HG03196 (cell line): ENCODE data around the gene ARHGAP15.

Experiments used
- ATAC-seq: cut with Tn5 transposase; IDR thresholded peaks from one replicate; pipeline ENCODE4 v1.9.1; 2021; ENCODE audit not compliant: unreplicated experiment

ARHGAP15 gene

DNA sequence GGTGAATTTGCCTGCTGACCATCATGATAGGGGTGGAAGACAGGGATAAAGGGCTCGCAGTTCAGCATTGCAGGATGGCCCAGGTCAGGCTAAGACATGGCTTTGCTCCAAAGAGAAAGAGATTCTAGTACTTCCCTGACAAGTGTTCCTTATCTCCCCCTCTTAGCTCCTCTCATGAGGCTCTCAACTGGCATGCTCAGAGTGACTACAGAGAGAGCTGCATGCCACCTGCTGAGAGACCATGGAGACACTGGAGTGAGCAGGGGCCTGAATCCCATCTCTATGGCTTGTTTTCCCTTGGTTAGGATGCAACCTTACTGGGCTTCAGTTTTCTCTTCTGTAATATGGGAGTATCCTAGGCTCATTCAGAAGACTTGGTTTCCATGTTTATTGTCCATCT is 94.3 kb downstream of the ARHGAP15 start:
- no peak for ATAC-seq

DNA sequence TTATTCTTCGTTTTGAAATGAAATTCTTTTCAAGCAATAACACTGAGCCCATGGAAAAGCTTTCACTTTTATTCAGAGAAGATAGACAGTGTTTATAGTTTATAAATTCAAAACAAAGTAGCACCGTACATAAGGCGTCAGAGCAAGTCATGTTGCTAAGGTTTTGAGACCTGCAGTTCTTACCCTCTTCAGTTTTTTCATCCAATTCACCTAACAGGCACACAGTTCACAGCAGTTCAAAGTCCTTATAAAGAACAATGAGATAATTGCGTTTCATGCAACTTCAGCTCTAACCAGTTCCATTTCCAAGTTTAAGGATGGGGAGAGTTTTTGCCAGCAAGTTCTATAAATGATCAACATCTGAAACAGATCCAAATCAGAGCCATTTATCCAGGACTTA is 96.7 kb downstream of the ARHGAP15 start:
- no peak for ATAC-seq

GRCh38 chr2:143226714-143227541 is 97.7 kb downstream of the ARHGAP15 start:
- no peak for ATAC-seq

DNA sequence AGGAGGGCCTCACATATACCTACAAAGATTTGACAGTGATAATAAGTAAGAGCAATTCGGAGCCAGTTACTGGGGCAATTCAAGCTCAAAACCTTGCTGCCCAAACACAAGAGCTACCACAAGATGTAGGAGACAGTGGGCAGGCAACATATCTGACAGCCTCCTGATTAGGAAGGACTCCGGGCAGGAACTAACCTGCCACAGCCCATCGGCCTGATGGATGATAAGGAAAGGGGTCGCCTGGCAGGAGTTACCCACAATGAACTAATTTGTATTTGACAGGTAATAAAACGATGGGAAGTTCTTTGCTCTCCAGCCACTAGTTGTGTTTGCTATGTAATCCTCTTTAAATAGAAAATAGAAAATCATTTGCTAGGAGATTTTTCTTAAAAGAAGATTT is 100.2 kb downstream of the ARHGAP15 start:
- no peak for ATAC-seq

- no peak for ATAC-seq
Measured at GRCh38 chr2:143229952-143230351, 100.7 kb downstream of the ARHGAP15 start.

DNA sequence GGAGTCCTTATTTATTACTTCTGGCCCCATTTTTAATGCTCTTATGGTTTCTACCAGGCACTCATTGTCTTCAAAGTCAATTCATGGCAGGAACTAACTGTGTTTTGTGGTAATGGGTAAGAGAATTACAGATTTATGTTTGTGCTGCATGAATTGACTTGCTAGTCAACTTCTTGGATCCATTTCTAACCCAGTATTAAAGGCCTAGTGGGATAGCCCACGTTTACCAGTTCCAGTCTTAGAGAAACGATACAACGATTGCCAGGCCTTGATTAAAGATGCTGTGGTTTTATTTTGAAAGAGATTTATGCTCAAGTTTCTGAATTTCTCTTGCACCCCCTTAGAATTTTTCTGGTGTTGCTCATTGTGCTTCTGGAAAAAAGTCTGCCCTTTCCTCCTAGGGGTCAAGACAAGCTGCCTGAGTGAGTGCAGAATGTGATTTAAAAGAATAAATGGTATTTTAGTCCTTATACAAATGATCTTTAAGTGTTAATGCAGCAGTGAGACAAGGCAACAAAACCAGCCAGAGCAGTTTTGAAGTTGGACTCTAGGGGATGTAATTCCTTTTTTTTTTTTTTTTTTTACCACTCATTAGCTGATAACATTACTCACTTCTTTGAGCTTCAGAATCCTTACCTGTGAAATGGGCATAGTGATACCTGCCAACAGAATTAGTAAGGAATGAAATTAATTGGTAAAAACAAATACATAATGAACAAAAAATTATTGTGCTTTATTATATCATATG is 101.5 kb downstream of the ARHGAP15 start:
- no peak for ATAC-seq

DNA sequence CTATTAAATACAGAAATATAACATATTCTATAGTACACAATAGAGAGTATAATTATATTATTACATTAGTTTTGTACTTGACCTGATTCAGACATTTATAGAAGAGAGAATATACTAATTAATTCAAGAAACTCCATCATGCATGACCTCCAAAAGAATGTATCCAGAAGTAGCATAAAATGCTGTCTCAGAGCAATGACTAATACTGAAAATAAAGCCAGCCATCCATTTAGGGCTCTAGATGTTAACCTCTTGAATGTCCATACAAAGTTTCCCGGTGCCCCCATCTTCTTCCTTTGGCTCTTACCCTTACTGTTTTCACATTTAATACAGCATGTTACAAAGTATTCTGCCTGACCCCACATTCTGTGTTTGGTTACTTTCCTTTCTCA is 102.0 kb downstream of the ARHGAP15 start:
- ATAC-seq = no peak

- ATAC-seq = no peak
Measured at GRCh38 chr2:143237146-143237777, 108.0 kb downstream of the ARHGAP15 start.

DNA sequence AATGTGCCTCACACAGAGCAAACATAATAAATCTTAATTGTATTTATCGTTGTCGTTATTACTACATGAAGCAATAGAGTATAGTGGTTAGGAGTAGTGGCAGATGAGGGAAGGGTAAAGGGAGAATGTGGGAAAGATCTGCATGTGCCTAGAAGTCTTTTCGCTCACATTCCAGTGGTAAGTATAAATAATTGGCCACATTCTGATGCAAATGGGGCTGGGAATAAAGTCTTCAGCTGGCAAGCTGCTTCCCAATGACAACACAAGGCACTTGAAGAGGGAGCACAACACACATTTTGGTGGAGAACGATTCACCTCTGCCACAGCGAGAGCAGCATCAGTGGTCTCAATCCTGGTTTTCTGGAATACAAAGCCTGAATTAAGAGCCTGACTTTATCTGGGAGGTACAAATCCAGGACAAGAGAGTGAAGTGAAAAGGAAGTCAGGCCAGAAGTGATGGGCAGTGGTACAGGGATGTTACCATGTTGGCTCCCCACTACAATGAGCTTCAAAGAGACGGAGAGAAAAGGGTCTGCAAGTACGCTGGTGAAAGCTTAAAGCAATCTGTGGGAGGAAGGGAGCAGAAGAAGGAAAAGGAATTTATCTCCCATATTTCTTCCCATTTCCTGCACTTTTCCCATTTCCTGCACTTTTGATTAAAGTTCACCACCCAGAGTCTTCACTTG is 112.3 kb downstream of the ARHGAP15 start:
- ATAC-seq = no peak

DNA sequence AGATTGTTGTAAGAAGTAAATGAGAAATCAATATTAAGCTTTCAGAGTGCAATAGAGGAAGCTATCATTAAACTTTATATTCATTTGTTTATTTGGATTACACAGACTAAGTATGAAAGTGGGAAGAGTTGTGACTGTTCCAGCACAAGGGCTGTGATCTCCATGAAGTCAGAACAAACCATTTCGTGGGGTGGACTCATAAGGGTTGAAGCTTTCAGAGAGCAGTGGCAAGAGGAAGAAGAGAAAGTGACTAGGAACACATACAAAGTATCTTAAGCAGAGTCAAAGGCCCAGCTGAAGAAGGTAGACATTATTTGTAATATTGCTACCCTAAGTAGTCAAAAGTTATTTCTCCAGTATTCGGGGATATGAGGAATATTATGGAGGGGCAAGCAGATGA is 117.0 kb downstream of the ARHGAP15 start:
- no peak for ATAC-seq

DNA sequence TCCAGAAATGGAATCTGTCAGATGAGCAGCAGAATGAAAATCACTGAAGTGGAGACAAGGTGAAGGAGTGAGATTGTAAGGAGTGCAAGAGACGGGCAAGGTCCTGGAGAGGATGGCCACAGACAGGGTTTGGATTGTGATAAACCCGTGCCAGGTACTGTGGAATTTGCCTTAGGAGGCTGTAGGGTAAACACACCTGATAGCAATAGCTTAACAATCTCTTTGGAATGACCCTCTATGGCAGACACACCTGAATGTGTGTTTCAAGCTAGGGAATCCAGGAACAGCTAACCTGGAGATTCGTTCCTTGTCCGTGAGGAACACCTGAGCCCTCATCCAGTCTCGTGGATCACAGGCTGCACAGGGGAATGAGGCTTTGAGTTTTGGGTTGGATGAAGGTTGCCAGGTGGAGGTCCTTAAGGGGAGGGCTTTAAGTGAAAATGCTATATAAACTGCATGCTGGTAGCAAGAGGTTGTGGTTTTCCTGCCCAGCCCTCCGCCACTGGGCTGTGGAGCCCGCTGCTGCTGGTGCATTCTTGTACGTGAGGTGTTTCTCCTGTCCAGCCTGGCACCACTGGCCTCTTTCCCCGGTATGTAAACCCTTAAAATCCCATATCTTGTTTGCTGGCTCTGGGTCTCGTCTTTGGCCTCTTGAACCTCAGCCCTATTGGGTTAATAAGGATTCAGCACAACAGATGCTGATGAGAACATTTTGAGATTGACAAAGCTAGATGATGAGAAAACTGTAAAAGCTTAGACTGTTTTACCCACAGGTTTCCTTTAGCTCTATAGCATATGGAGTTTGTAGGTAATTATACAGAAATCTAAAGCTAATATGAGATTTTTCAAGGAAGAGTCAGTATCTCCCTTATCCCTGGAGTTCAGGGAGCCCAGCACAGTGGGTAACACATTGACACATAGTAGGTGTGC is 117.9 kb downstream of the ARHGAP15 start:
- ATAC-seq = no peak

DNA sequence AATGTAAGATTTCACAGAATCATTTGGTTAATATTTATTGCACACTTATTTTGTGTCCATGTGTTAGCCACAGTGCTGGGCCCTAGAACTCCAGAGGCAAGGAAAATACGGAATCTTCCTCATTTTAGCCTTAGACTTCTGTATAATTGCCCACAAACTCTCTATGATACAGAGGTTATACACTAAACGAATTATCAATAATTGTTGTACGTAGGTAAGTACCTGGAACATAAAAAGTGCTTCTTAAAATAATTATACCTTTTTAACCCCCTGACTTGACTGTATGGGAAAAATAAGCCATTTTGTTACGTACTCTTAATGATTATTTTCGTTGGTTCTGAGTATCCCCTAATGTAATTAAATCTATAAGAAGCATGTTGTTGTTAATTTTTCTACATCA is 119.4 kb downstream of the ARHGAP15 start:
- ATAC-seq = no peak

GRCh38 chr2:143251681-143252080 is 122.5 kb downstream of the ARHGAP15 start:
- no peak for ATAC-seq

- no peak for ATAC-seq
Measured at GRCh38 chr2:143252138-143252907, 123.1 kb downstream of the ARHGAP15 start.

GRCh38 chr2:143254110-143254509 is 124.9 kb downstream of the ARHGAP15 start:
- ATAC-seq = no peak

DNA sequence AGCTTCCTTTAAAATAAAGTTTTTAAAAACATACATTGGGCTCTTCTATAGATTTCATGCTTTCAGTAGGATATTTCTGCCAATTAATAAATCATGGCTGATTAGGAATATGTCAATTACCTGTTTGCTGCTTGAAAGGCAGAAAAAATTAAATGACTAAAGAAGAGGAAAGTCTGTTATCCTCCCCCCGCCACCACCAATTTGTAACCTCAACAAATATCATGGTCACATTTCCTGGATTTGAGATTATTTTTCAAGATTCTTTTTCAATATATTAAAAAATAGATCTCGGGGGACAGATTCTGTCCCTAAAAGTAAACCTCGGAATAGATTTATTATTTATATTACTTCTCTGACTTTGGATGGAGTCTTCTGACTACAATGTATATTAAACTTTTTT is 125.9 kb downstream of the ARHGAP15 start:
- no peak for ATAC-seq

- ATAC-seq = no peak
Measured at GRCh38 chr2:143255899-143256298, 126.7 kb downstream of the ARHGAP15 start.

- no peak for ATAC-seq
Measured at GRCh38 chr2:143258126-143258892, 129.1 kb downstream of the ARHGAP15 start.
